HUES48 (cell line): Measurements from ENCODE around the gene CHMP2B.

Experiments used
- H3K27ac ChIP-seq: one replicate; pipeline ENCODE4 v1.7.0; 2013; ENCODE audit warnings: low read depth, low read length, inconsistent platforms
- H3K27me3 ChIP-seq: 2 replicates; pipeline ENCODE4 v1.6.1; 2013; ENCODE audit warnings: mild to moderate bottlenecking, low read length; ENCODE audit not compliant: control insufficient read depth, insufficient read depth
- H3K36me3 ChIP-seq: 2 replicates; pipeline ENCODE4 v1.6.1; 2013; ENCODE audit warnings: low read length; ENCODE audit not compliant: control insufficient read depth, insufficient read depth
- H3K4me1 ChIP-seq: 2 replicates; pipeline ENCODE4 v1.6.1; 2013; ENCODE audit warnings: mild to moderate bottlenecking, low read length; ENCODE audit not compliant: control insufficient read depth, insufficient read depth
- H3K4me3 ChIP-seq: 2 replicates; pipeline ENCODE4 v1.5.1; 2013; ENCODE audit warnings: mild to moderate bottlenecking, low read depth, low read length
- H3K9ac ChIP-seq: 2 replicates; pipeline ENCODE4 v1.6.1; 2013; ENCODE audit warnings: mild to moderate bottlenecking, low read depth, low read length, moderate library complexity
- H3K9me3 ChIP-seq: 2 replicates; pipeline ENCODE4 v1.6.1; 2013; ENCODE audit warnings: low read length; ENCODE audit not compliant: control insufficient read depth, insufficient read depth

Gene CHMP2B

DNA sequence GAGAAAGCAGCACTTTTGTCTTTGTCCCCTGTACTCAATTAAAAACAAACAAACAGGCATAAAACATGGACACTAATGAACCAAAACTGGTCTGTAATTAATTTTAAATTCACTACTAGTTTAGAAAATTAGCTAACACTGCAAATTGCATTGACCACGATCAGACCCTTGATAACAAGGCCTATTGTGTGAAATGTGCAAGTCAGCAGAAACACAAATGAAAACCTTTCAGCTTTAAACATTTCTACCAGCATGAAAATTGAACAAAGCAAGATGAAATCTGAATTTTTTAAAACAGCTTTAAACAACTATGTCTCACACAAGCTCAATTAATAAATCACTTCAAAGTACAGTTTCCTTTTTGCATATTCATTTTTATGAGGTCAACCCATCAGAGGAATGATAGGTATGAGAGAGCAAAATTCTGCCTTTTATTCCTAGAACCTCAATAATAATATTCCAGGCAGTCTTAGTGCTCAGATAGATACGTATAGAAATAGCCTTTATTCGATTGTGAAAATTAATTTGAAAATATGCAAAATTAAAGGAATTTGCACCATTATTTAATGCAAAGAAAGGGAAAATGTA, 27.0 kb upstream of the CHMP2B start:
- Histone ChIP-seq H3K36me3 (no peaks in the 10 kb centered on the region), H3K9ac (no peak overlapping the region), H3K27me3 (no peaks in the 10 kb centered on the region), H3K9me3 (peaks cover 14% of the 10 kb centered on the region), H3K27ac (no peak overlapping the region), H3K4me1 (no peaks in the 10 kb centered on the region), H3K4me3 (no peak overlapping the region)

DNA sequence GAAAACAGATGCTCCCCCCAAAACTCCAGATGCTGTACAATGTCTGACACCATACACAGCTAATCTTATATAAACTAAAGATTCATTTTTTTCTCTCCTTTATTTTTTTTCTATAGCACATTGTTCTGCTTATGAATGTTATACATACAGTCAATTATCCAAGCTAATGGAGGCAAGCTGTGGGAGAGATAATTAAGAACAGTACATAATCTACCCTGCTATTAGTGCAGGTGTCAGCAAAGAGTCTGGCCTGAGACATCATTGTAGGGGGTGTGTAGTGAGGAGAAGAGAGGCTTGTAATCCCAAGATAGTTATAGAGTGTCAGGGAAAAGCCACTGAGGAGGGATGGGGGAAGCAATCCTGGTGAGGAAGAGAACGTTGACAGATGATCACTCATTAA, 25.4 kb upstream of the CHMP2B start:
- Histone ChIP-seq H3K9me3 (no peaks in the 10 kb centered on the region), H3K27ac (no peak overlapping the region), H3K36me3 (no peaks in the 10 kb centered on the region), H3K4me3 (no peak overlapping the region), H3K27me3 (no peaks in the 10 kb centered on the region), H3K4me1 (peaks cover 6% of the 10 kb centered on the region; the same call in 1 of the 2 replicates), H3K9ac (no peak overlapping the region)

GRCh38 chr3:87203809-87204208, 23.3 kb upstream of the CHMP2B start:
- Histone ChIP-seq H3K27ac (no peak overlapping the region), H3K9me3 (no peaks in the 10 kb centered on the region), H3K9ac (no peak overlapping the region), H3K4me3 (no peak overlapping the region), H3K36me3 (no peaks in the 10 kb centered on the region), H3K4me1 (peaks cover 9% of the 10 kb centered on the region; the same call in 1 of the 2 replicates), H3K27me3 (no peaks in the 10 kb centered on the region)

GRCh38 chr3:87206070-87206469, 21.0 kb upstream of the CHMP2B start:
- H3K27me3 ChIP-seq = no peaks in the 10 kb centered on the region
- H3K36me3 ChIP-seq = no peaks in the 10 kb centered on the region
- H3K9ac ChIP-seq = no peak overlapping the region
- peaks cover 9% of the 10 kb centered on the region; the same call in 1 of the 2 replicates for H3K4me1 ChIP-seq
- no peaks in the 10 kb centered on the region for H3K9me3 ChIP-seq
- no peak overlapping the region for H3K27ac ChIP-seq
- H3K4me3 ChIP-seq = no peak overlapping the region

- Histone ChIP-seq H3K4me3 (no peak overlapping the region), H3K4me1 (peaks cover 9% of the 10 kb centered on the region; the same call in 1 of the 2 replicates), H3K9me3 (no peaks in the 10 kb centered on the region), H3K9ac (no peak overlapping the region), H3K27ac (no peak overlapping the region), H3K36me3 (no peaks in the 10 kb centered on the region), H3K27me3 (no peaks in the 10 kb centered on the region)
Observed at GRCh38 chr3:87206635-87207034, 20.5 kb upstream of the CHMP2B start.

DNA sequence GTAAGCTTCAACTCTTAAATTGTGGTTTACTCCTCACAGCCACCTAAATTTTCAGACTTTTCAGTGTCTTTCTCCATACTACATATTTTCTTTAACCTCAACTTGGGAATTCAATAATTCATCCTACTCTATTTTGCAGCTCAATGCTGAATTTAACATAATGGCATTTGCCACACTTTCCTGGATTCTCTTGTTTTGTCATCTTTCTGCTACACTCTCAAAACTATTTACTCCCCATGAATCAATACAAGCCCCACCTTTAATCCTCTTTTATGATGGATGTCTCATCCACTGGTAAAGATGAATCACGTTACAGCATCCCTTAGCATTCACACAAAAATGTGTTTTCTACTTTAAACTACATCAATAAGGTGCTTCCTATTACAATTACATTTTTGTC, 19.6 kb upstream of the CHMP2B start:
- Histone ChIP-seq H3K4me3 (no peak overlapping the region), H3K27me3 (no peaks in the 10 kb centered on the region), H3K27ac (no peak overlapping the region), H3K36me3 (no peaks in the 10 kb centered on the region), H3K4me1 (peaks cover 9% of the 10 kb centered on the region; the same call in 1 of the 2 replicates), H3K9me3 (no peaks in the 10 kb centered on the region), H3K9ac (no peak overlapping the region)

GRCh38 chr3:87209111-87209510, 18.0 kb upstream of the CHMP2B start:
- Histone ChIP-seq H3K4me3 (no peak overlapping the region), H3K27me3 (no peaks in the 10 kb centered on the region), H3K9ac (no peak overlapping the region), H3K36me3 (no peaks in the 10 kb centered on the region), H3K4me1 (peaks cover 9% of the 10 kb centered on the region; the same call in 1 of the 2 replicates), H3K27ac (no peak overlapping the region), H3K9me3 (no peaks in the 10 kb centered on the region)

DNA sequence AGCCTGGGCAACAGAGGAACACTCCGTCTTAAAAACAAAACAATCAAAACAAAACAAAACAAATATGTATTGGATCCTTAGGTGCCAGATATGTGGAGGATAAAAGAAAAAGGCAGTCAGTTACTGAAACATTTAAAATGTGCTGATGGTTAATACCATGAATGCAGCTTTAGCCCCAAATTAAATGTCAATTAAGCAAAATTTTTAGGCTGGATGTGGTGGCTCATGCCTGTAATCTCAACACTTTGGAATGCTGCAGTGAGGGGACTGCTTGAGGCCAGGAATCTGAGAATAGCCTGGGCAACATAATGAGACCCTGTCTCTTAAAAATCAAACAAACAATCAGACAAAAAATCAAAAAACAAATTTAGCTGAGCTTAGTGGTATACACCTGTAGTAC, 8.5 kb upstream of the CHMP2B start:
- no peaks in the 10 kb centered on the region for H3K27me3 ChIP-seq
- no peak overlapping the region for H3K9ac ChIP-seq
- H3K4me1 ChIP-seq = no peaks in the 10 kb centered on the region
- H3K9me3 ChIP-seq = no peaks in the 10 kb centered on the region
- H3K36me3 ChIP-seq = no peaks in the 10 kb centered on the region
- H3K4me3 ChIP-seq = no peak overlapping the region
- H3K27ac ChIP-seq = no peak overlapping the region

- Histone ChIP-seq H3K27ac (no peak overlapping the region), H3K27me3 (no peaks in the 10 kb centered on the region), H3K9ac (no peak overlapping the region), H3K4me3 (no peak overlapping the region), H3K36me3 (no peaks in the 10 kb centered on the region), H3K4me1 (no peaks in the 10 kb centered on the region), H3K9me3 (no peaks in the 10 kb centered on the region)
Observed at GRCh38 chr3:87219611-87220010, 7.5 kb upstream of the CHMP2B start.

DNA sequence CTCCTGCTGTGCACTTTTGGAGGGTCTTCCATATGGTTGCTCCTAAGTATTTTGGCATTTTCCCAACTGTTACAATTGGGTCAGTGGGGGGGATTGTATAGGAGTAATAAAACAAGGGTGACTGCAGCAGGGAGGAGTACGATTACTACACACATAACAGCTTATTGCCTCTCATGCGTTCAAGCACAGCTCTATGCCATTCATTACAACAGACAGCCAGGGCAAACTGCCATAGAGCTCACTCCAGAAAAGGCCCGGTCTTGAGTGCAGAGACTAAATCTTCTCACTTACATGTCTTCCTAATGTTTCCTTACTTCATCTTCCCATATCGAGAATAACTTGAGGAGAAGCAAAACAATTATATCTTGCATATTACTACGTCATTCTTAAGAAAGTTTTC, 1.4 kb upstream of the CHMP2B start:
- H3K9ac ChIP-seq = no peak overlapping the region
- H3K4me1 ChIP-seq = peaks cover 14% of the 10 kb centered on the region
- no peaks in the 10 kb centered on the region for H3K27me3 ChIP-seq
- H3K4me3 ChIP-seq = no peak overlapping the region
- H3K36me3 ChIP-seq = no peaks in the 10 kb centered on the region
- H3K27ac ChIP-seq = no peak overlapping the region
- H3K9me3 ChIP-seq = no peaks in the 10 kb centered on the region

- Histone ChIP-seq H3K9ac (peak overlapping the region; percentile 87), H3K4me1 (peaks cover 17% of the 10 kb centered on the region), H3K36me3 (no peaks in the 10 kb centered on the region), H3K27me3 (no peaks in the 10 kb centered on the region), H3K4me3 (peak overlapping the region; percentile 100), H3K9me3 (no peaks in the 10 kb centered on the region), H3K27ac (peak overlapping the region; percentile 95)
Observed at GRCh38 chr3:87227835-87228144, 681 bp downstream of the CHMP2B start.

DNA sequence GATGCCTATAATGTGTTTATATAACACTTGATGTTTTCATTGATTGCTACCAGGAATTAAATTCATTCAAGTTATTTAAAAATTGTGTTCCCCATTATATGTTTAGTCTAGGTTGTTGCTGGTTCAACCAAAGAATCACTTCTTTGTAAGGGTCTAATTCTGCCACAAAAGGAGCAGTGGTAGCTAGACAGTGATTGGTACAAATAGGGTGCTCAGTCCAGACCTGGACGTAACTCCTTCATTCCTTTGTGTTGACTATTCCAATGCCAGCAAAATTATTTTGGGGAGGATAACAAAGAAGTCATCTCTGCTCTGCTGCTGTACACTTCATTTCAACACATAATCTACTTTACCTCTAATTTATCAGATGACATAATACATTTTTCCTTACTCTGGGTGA, 1.2 kb downstream of the CHMP2B start:
- no peaks in the 10 kb centered on the region for H3K9me3 ChIP-seq
- H3K4me3 ChIP-seq = peak overlapping the region; percentile 100
- peaks cover 22% of the 10 kb centered on the region for H3K4me1 ChIP-seq
- H3K9ac ChIP-seq = peak overlapping the region; percentile 87; the same call in 1 of the 2 replicates
- no peaks in the 10 kb centered on the region for H3K27me3 ChIP-seq
- no peaks in the 10 kb centered on the region for H3K36me3 ChIP-seq
- H3K27ac ChIP-seq = no peak overlapping the region
